IMR-90 (cell line): ENCODE measurements around the gene MYD88. TPM values are rescaled to one million over a fixed set of nuclear protein-coding genes. Genes with fewer than 3 reads are reported as not detected.

Experiments used
- ATAC-seq: fragments of 200-7000 bp; cut with Tn5 transposase; 2 replicates; pipeline ENCODE4 v1.9.1; 2020; ENCODE audit warnings: low read depth, mild to moderate bottlenecking, moderate library complexity
- BruUV-seq: library from RNA; stranded (reverse); fragments of 400-500 nt; replicated peaks from 2 replicates; lab custom pipeline; 2021; lab: Mats Ljungman, UMichigan
- CTCF ChIA-PET: fragments of 300-600 bp; formaldehyde crosslinking; extraction: SDS; loops from one replicate; lab custom pipeline; 2021; ENCODE audit warnings: antibody characterized with exemption; lab: Yijun Ruan, JAX
- POLR2A ChIA-PET: fragments of 300-600 bp; sonication (Branson Sonifier 250); formaldehyde crosslinking; loops from one replicate; lab custom pipeline; 2022; ENCODE audit warnings: antibody characterized with exemption; ENCODE audit not compliant: unreplicated experiment; lab: Charles Lee
- DNase-seq: peaks from one replicate; pipeline ENCODE4 v3.0.0; 2013
- H2AFZ ChIP-seq: replicated peaks from 2 replicates; pipeline ENCODE3; 2013; ENCODE audit warnings: low read length, mild to moderate bottlenecking; ENCODE audit not compliant: poor library complexity
- H2AK5ac ChIP-seq: 2 replicates; pipeline ENCODE4 v1.6.1; 2013; ENCODE audit warnings: low read depth, low read length, inconsistent platforms
- H2AK9ac ChIP-seq: replicated peaks from 2 replicates; pipeline ENCODE3; 2013; ENCODE audit warnings: mild to moderate bottlenecking, low read depth, low read length, moderate library complexity; ENCODE audit not compliant: poor library complexity
- H2BK120ac ChIP-seq: 2 replicates; pipeline ENCODE4 v1.6.1; 2013; ENCODE audit warnings: low read depth, low read length, inconsistent platforms
- H2BK15ac ChIP-seq: 3 replicates; pipeline ENCODE4 v1.6.1; 2013; ENCODE audit warnings: low read depth, low read length, inconsistent platforms
- H2BK20ac ChIP-seq: 2 replicates; pipeline ENCODE4 v1.6.1; 2013; ENCODE audit warnings: low read depth, mild to moderate bottlenecking, inconsistent platforms, low read length, moderate library complexity
- H2BK5ac ChIP-seq: 2 replicates; pipeline ENCODE4 v1.6.1; 2013; ENCODE audit warnings: mild to moderate bottlenecking, low read depth, low read length, inconsistent platforms; ENCODE audit not compliant: poor library complexity, severe bottlenecking
- H3K14ac ChIP-seq: replicated peaks from 2 replicates; pipeline ENCODE4 v1.6.1; 2013; ENCODE audit warnings: low read depth, low read length, inconsistent platforms
- H3K18ac ChIP-seq: 2 replicates; pipeline ENCODE4 v1.6.1; 2013; ENCODE audit warnings: low read depth, low read length, control low read depth
- H3K23ac ChIP-seq: 2 replicates; pipeline ENCODE4 v1.6.1; 2013; ENCODE audit warnings: low read depth, low read length, inconsistent platforms
- H3K27ac ChIP-seq: 2 replicates; pipeline ENCODE4 v1.5.1; 2013; ENCODE audit warnings: mild to moderate bottlenecking, control low read depth, low read length; ENCODE audit not compliant: insufficient read depth
- H3K27me3 ChIP-seq: 2 replicates; pipeline ENCODE4 v1.6.1; 2013; ENCODE audit warnings: low read length; ENCODE audit not compliant: control insufficient read depth, insufficient read depth
- H3K36me3 ChIP-seq: 2 replicates; pipeline ENCODE4 v1.6.1; 2013; ENCODE audit warnings: low read length, mixed read lengths; ENCODE audit not compliant: control insufficient read depth, insufficient read depth
- H3K4ac ChIP-seq: 2 replicates; pipeline ENCODE4 v1.6.1; 2013; ENCODE audit warnings: low read depth, low read length, inconsistent platforms
- H3K4me1 ChIP-seq: 2 replicates; pipeline ENCODE4 v1.6.1; 2013; ENCODE audit warnings: low read length, mixed read lengths; ENCODE audit not compliant: control insufficient read depth, insufficient read depth
- H3K4me2 ChIP-seq: 2 replicates; pipeline ENCODE4 v1.6.1; 2013; ENCODE audit warnings: low read depth, mild to moderate bottlenecking, control low read depth, low read length, moderate library complexity
- H3K4me3 ChIP-seq: 2 replicates; pipeline ENCODE4 v1.5.1; 2013; ENCODE audit warnings: low read depth, mild to moderate bottlenecking, control low read depth, low read length, moderate library complexity; ENCODE audit not compliant: insufficient read depth
- H3K56ac ChIP-seq: 2 replicates; pipeline ENCODE4 v1.6.1; 2013; ENCODE audit warnings: low read length, inconsistent platforms; ENCODE audit not compliant: insufficient read depth; ENCODE audit errors: extremely low read depth
- H3K79me1 ChIP-seq, 2 experiments: 2 replicates each; pipeline ENCODE4 v1.6.1; 2013; ENCODE audit warnings: low read length in 2 of 2, inconsistent platforms in 1 of 2, low read depth in 1 of 2
- H3K9ac ChIP-seq: 2 replicates; pipeline ENCODE4 v1.6.1; 2013; ENCODE audit warnings: low read depth, low read length, control low read depth
- H3K9me1 ChIP-seq: 2 replicates; pipeline ENCODE4 v1.6.1; 2013; ENCODE audit warnings: low read length, inconsistent platforms; ENCODE audit not compliant: insufficient read depth
- H3K9me3 ChIP-seq: 2 replicates; pipeline ENCODE4 v1.6.1; 2013; ENCODE audit warnings: low read length; ENCODE audit not compliant: control insufficient read depth, insufficient read depth
- H4K20me1 ChIP-seq: 2 replicates; pipeline ENCODE4 v1.6.1; 2013; ENCODE audit warnings: low read length, inconsistent platforms; ENCODE audit not compliant: insufficient read depth
- H4K5ac ChIP-seq: 2 replicates; pipeline ENCODE4 v1.6.1; 2013; ENCODE audit warnings: mild to moderate bottlenecking, low read depth, low read length, control low read depth
- H4K8ac ChIP-seq, 2 experiments: 2 replicates each; pipeline ENCODE4 v1.6.1; 2013; ENCODE audit warnings: low read depth in 2 of 2, low read length in 2 of 2, control low read depth in 1 of 2, inconsistent platforms in 1 of 2
- H4K91ac ChIP-seq: 2 replicates; pipeline ENCODE4 v1.6.1; 2013; ENCODE audit warnings: low read depth, low read length, inconsistent platforms; ENCODE audit not compliant: insufficient read depth
- CEBPB ChIP-seq: IDR thresholded peaks from 2 replicates; pipeline ENCODE4 v1.6.1; 2012; ENCODE audit warnings: low read depth, low read length, improper control_type of control experiment
- CHD1 ChIP-seq: IDR thresholded peaks from 2 replicates; pipeline ENCODE4 v1.6.1; 2012; ENCODE audit warnings: low read depth, low read length, improper control_type of control experiment
- FOS ChIP-seq: fragments of 150-350 bp; IDR thresholded peaks from 2 replicates; pipeline ENCODE4 v1.6.1; 2016; ENCODE audit warnings: low read depth, low read length
- MAFK ChIP-seq: IDR thresholded peaks from 2 replicates; pipeline ENCODE4 v1.6.1; 2012; ENCODE audit warnings: low read depth, low read length, improper control_type of control experiment
- MAZ ChIP-seq: IDR thresholded peaks from 2 replicates; pipeline ENCODE4 v1.6.1; 2012; ENCODE audit warnings: low read depth, mild to moderate bottlenecking, low read length, improper control_type of control experiment, moderate library complexity, borderline replicate concordance
- NFE2L2 ChIP-seq: fragments of 150-350 bp; IDR thresholded peaks from 2 replicates; pipeline ENCODE4 v1.6.1; 2016; ENCODE audit warnings: low read depth, mild to moderate bottlenecking, low read length
- POLR2A ChIP-seq: IDR thresholded peaks from 2 replicates; pipeline ENCODE4 v1.6.1; 2012; ENCODE audit warnings: mild to moderate bottlenecking, low read depth, low read length
- RAD21 ChIP-seq: IDR thresholded peaks from 2 replicates; pipeline ENCODE4 v1.6.1; 2012; ENCODE audit warnings: low read length, improper control_type of control experiment
- RCOR1 ChIP-seq: IDR thresholded peaks from 2 replicates; pipeline ENCODE4 v1.6.1; 2012; ENCODE audit warnings: mild to moderate bottlenecking, low read length, improper control_type of control experiment; ENCODE audit not compliant: insufficient replicate concordance
- RFX5 ChIP-seq: IDR thresholded peaks from 2 replicates; pipeline ENCODE4 v1.8.0; 2012; ENCODE audit warnings: low read depth, mild to moderate bottlenecking, low read length, moderate library complexity
- SMC3 ChIP-seq: fragments of 150-350 bp; IDR thresholded peaks from 2 replicates; pipeline ENCODE4 v1.6.1; 2016; ENCODE audit warnings: low read depth, mild to moderate bottlenecking, antibody characterized with exemption, low read length, moderate library complexity
- WGBS, 2 experiments: methylation state at CpG; one replicate each; pipeline versions ENCODE4 v1.1.5 to v1.1.7; 2013; ENCODE audit warnings: missing lambda C conversion rate in 2 of 2; ENCODE audit not compliant: insufficient read length in 1 of 2; ENCODE audit errors: extremely low coverage in 2 of 2; 5-methylcytosine and 5-hydroxymethylcytosine counted together
- dilution Hi-C: fragments of 300-500 bp; cut with HindIII; formaldehyde crosslinking; loops from one replicate; pipeline ENCODE4 v1.14.3; 2018; ENCODE audit warnings: low sequenced_read_pairs; ENCODE audit not compliant: unreplicated experiment
- in situ Hi-C: fragments of 300-500 bp; cut with MboI; formaldehyde crosslinking; loops from 3 replicates; pipeline ENCODE4 v1.14.3; 2019; ENCODE audit warnings: low sequenced_read_pairs, inconsistent platforms, mixed read lengths
- intact Hi-C: fragments of 100-400 bp; cut with micrococcal nuclease; formaldehyde crosslinking; loops from 2 replicates; pipeline ENCODE4 v1.10.0; 2022
- polyA plus RNA-seq, 3 experiments: library from polyadenylated mRNA; depleted of rRNA; stranded (reverse); fragments of >200 nt; gene quantifications; 2 replicates each; pipeline ENCODE4 v1.2.3, GENCODE V29; 2012; ENCODE audit warnings: low replicate concordance in 1 of 3
- total RNA-seq: library from RNA; depleted of rRNA; stranded (reverse); fragments of >200 nt; gene quantifications from 2 replicates; pipeline ENCODE4 v1.2.3, GENCODE V29; 2012
- TF ChIP-seq, protein P1 (sequence below): conservative IDR thresholded peaks from 2 replicates; pipeline ENCODE4 v1.5.1; 2012; ENCODE audit warnings: mild to moderate bottlenecking, low read depth, low read length, improper control_type of control experiment

Gene MYD88
- total and polyA plus RNA-seq, 2 of the 4 experiments (the other 2 are of a cell fraction): 9.3 to 39.8 TPM

DNA sequence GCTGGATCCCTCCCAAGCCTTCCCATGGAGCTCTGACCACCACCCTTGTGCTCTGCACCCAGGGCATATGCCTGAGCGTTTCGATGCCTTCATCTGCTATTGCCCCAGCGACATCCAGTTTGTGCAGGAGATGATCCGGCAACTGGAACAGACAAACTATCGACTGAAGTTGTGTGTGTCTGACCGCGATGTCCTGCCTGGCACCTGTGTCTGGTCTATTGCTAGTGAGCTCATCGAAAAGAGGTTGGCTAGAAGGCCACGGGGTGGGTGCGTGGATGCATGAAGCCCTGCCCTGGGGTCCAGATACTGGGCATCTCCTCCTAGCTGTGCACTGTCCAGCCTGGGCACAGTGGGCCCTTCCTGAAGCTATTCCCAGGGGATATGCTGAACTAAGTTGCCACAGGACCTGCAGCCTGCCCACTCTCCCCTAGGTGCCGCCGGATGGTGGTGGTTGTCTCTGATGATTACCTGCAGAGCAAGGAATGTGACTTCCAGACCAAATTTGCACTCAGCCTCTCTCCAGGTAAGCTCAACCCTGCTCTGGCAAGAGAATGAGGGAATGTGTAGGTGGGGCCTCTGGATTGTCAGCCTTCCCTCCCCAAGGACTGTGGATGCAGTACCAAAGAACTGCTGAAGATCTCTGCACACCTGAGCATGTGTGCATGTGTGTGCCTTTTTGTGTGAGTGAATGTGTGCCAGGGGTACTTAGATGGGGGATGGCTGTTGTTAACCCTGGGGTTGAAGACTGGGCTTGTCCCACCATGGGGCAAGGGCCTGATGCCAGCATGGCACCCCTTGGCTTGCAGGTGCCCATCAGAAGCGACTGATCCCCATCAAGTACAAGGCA lies 2.1 kb downstream of the MYD88 start (continued):
- TF ChIP-seq SMC3: no peak

- no CpG with 5 or more reads among the region's 7 CpGs for WGBS, 2 experiments
- H2AK9ac ChIP-seq: no peak overlapping the region
- H3K4me2 ChIP-seq: no peak overlapping the region
- CTCF ChIA-PET: interaction anchor here (0.9 kb wide), 1 partner anchor 157 kb away, joined by 3 read pairs; no protein-coding TSS in a partner anchor
- peaks cover 13% of the 10 kb centered on the region for H3K4me1 ChIP-seq
- no peak overlapping the region for H3K56ac ChIP-seq
- intact Hi-C loops (no loop called here), dilution Hi-C loops (no loop called here), in situ Hi-C loops (no loop called here)
- no peak overlapping the region for H3K18ac ChIP-seq
- H3K14ac ChIP-seq: no peak overlapping the region
- TF ChIP-seq POLR2A (no peak), FOS (no peak), RCOR1 (no peak), MAZ (no peak), RAD21 (no peak), MAFK (no peak), CEBPB (no peak), RFX5 (no peak), NFE2L2 (no peak), CHD1 (no peak)
- TF ChIP-seq, protein P1, sequence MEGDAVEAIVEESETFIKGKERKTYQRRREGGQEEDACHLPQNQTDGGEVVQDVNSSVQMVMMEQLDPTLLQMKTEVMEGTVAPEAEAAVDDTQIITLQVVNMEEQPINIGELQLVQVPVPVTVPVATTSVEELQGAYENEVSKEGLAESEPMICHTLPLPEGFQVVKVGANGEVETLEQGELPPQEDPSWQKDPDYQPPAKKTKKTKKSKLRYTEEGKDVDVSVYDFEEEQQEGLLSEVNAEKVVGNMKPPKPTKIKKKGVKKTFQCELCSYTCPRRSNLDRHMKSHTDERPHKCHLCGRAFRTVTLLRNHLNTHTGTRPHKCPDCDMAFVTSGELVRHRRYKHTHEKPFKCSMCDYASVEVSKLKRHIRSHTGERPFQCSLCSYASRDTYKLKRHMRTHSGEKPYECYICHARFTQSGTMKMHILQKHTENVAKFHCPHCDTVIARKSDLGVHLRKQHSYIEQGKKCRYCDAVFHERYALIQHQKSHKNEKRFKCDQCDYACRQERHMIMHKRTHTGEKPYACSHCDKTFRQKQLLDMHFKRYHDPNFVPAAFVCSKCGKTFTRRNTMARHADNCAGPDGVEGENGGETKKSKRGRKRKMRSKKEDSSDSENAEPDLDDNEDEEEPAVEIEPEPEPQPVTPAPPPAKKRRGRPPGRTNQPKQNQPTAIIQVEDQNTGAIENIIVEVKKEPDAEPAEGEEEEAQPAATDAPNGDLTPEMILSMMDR: no peak
- H3K27me3 ChIP-seq: no peaks in the 10 kb centered on the region
- POLR2A ChIA-PET: no interaction called here
- H2BK5ac ChIP-seq: no peak overlapping the region
- H3K4me3 ChIP-seq: no peak overlapping the region
- no peak overlapping the region for H2BK120ac ChIP-seq
- H4K5ac ChIP-seq: no peak overlapping the region
- ATAC-seq (no peak), DNase-seq (no peak)
- no peak overlapping the region for H2BK15ac ChIP-seq
- no peak overlapping the region for H3K9ac ChIP-seq
- H2BK20ac ChIP-seq: no peak overlapping the region
- H4K91ac ChIP-seq: no peak overlapping the region
- H3K27ac ChIP-seq: no peak overlapping the region
- peaks cover 19% of the 10 kb centered on the region for H3K36me3 ChIP-seq
- no peak overlapping the region for H2AK5ac ChIP-seq
- no peak overlapping the region for H3K23ac ChIP-seq
- no peak overlapping the region for H3K4ac ChIP-seq
- no peaks in the 10 kb centered on the region for H4K20me1 ChIP-seq
- H4K8ac ChIP-seq: no peak overlapping the region
- peaks cover 24% of the 10 kb centered on the region for H3K9me1 ChIP-seq
- peaks cover 3% of the 10 kb centered on the region; the same call in 1 of the 2 replicates for H3K9me3 ChIP-seq
- no TSS peak for BruUV-seq
- H2AFZ ChIP-seq: no peak overlapping the region
- H3K79me1 ChIP-seq: peaks cover 21 to 46% of the 10 kb centered on the region in 2 experiments
Measured at GRCh38 chr3:38141173-38141951, 2.9 kb downstream of the MYD88 start.
